H9 (cell line): ENCODE data around the gene FAT1. TPM values are rescaled to one million over a fixed set of nuclear protein-coding genes. Genes with fewer than 3 reads are reported as not detected.

Source experiments
- DNase-seq: peaks from one replicate; pipeline ENCODE4 v3.0.0-alpha.2; 2017
- H2AFZ ChIP-seq: one replicate; pipeline ENCODE4 v1.6.1; 2013; ENCODE audit warnings: mild to moderate bottlenecking, low read length, control low read depth, moderate library complexity
- H2AK5ac ChIP-seq: 2 replicates; pipeline ENCODE4 v1.6.1; 2013; ENCODE audit warnings: low read length, control low read depth, mixed read lengths; ENCODE audit not compliant: insufficient read length
- H2BK120ac ChIP-seq: one replicate; pipeline ENCODE4 v1.6.1; 2013; ENCODE audit warnings: low read depth, mild to moderate bottlenecking, low read length, control low read depth, inconsistent platforms; ENCODE audit not compliant: poor library complexity, severe bottlenecking
- H2BK12ac ChIP-seq: 2 replicates; pipeline ENCODE4 v1.6.1; 2013; ENCODE audit warnings: low read length, control low read depth, mixed read lengths, low read depth; ENCODE audit not compliant: insufficient read length
- H2BK15ac ChIP-seq: 2 replicates; pipeline ENCODE4 v1.6.1; 2013; ENCODE audit warnings: low read depth, low read length, control low read depth
- H2BK20ac ChIP-seq: one replicate; pipeline ENCODE4 v1.6.1; 2013; ENCODE audit warnings: low read depth, mild to moderate bottlenecking, low read length, control low read depth, inconsistent platforms; ENCODE audit not compliant: poor library complexity, severe bottlenecking
- H2BK5ac ChIP-seq: 2 replicates; pipeline ENCODE4 v1.6.1; 2013; ENCODE audit warnings: low read length, control low read depth, mixed read lengths; ENCODE audit not compliant: insufficient read length
- H3K14ac ChIP-seq: 2 replicates; pipeline ENCODE4 v1.6.1; 2013; ENCODE audit warnings: low read length, control low read depth; ENCODE audit not compliant: insufficient read depth
- H3K18ac ChIP-seq: 2 replicates; pipeline ENCODE4 v1.6.1; 2013; ENCODE audit warnings: low read depth, mild to moderate bottlenecking, mixed read lengths, low read length, control low read depth; ENCODE audit not compliant: insufficient read length
- H3K23ac ChIP-seq: 2 replicates; pipeline ENCODE4 v1.6.1; 2013; ENCODE audit warnings: low read length, control low read depth, mixed read lengths, low read depth; ENCODE audit not compliant: insufficient read length
- H3K23me2 ChIP-seq: 2 replicates; pipeline ENCODE4 v1.6.1; 2013; ENCODE audit warnings: low read depth, mild to moderate bottlenecking, mixed read lengths, low read length, control low read depth; ENCODE audit not compliant: insufficient read length, poor library complexity, severe bottlenecking
- H3K27ac ChIP-seq: 2 replicates; pipeline ENCODE4 v1.5.1; 2013; ENCODE audit warnings: low read length, control low read depth, mixed read lengths, low read depth; ENCODE audit not compliant: insufficient read length
- H3K27me3 ChIP-seq: 2 replicates; pipeline ENCODE4 v1.6.1; 2013; ENCODE audit warnings: low read length, control low read depth, inconsistent platforms; ENCODE audit not compliant: insufficient read depth
- H3K4ac ChIP-seq: 2 replicates; pipeline ENCODE4 v1.6.1; 2013; ENCODE audit warnings: low read depth, mild to moderate bottlenecking, control low read depth, inconsistent platforms, low read length, moderate library complexity
- H3K4me1 ChIP-seq: 2 replicates; pipeline ENCODE4 v1.6.1; 2013; ENCODE audit warnings: low read length, control low read depth, inconsistent platforms; ENCODE audit not compliant: insufficient read depth
- H3K4me2 ChIP-seq: 2 replicates; pipeline ENCODE4 v1.6.1; 2013; ENCODE audit warnings: low read length, control low read depth, mixed read lengths; ENCODE audit not compliant: insufficient read length, insufficient read depth
- H3K56ac ChIP-seq: 2 replicates; pipeline ENCODE4 v1.6.1; 2013; ENCODE audit warnings: low read depth, mild to moderate bottlenecking, mixed read lengths, low read length, control low read depth; ENCODE audit not compliant: insufficient read length
- H3K79me1 ChIP-seq: 2 replicates; pipeline ENCODE4 v1.6.1; 2013; ENCODE audit warnings: low read depth, mild to moderate bottlenecking, moderate library complexity, low read length, control low read depth, inconsistent platforms; ENCODE audit not compliant: insufficient read depth, poor library complexity, severe bottlenecking
- H3K79me2 ChIP-seq: 2 replicates; pipeline ENCODE4 v1.6.1; 2013; ENCODE audit warnings: low read length, control low read depth, inconsistent platforms; ENCODE audit not compliant: insufficient read depth
- H3K9ac ChIP-seq: 2 replicates; pipeline ENCODE4 v1.6.1; 2013; ENCODE audit warnings: low read length, control low read depth, mixed read lengths; ENCODE audit not compliant: insufficient read length; ENCODE audit errors: extremely low read depth
- H3K9me3 ChIP-seq: one replicate; pipeline ENCODE4 v1.6.1; 2013; ENCODE audit warnings: low read depth, low read length, inconsistent platforms; ENCODE audit not compliant: control insufficient read depth
- H3T11ph ChIP-seq: one replicate; pipeline ENCODE4 v1.6.1; 2013; ENCODE audit warnings: mild to moderate bottlenecking, low read length, control low read depth, inconsistent platforms
- H4K20me1 ChIP-seq: one replicate; pipeline ENCODE4 v1.6.1; 2013; ENCODE audit not compliant: control insufficient read depth, insufficient read length, insufficient read depth
- H4K5ac ChIP-seq: 2 replicates; pipeline ENCODE4 v1.6.1; 2013; ENCODE audit warnings: low read depth, mild to moderate bottlenecking, mixed read lengths, low read length, control low read depth; ENCODE audit not compliant: insufficient read length
- H4K8ac ChIP-seq: replicated peaks from 2 replicates; pipeline ENCODE4 v1.6.1; 2013; ENCODE audit warnings: low read length, control low read depth, mixed read lengths, low read depth; ENCODE audit not compliant: insufficient read length
- H4K91ac ChIP-seq: 2 replicates; pipeline ENCODE4 v1.6.1; 2013; ENCODE audit warnings: low read depth, mild to moderate bottlenecking, moderate library complexity, mixed read lengths, low read length, control low read depth; ENCODE audit not compliant: insufficient read length
- H3K27ac Mint-ChIP-seq, 3 experiments: 2 replicates in 2 of 3; 3 replicates in 1 of 3; pipeline ENCODE4 v1.8.0; 2020 to 2021; ENCODE audit warnings: mixed read lengths in 3 of 3, mild to moderate bottlenecking in 1 of 3, moderate library complexity in 1 of 3
- H3K27me3 Mint-ChIP-seq: 2 replicates; pipeline ENCODE4 v1.8.0; 2021; ENCODE audit warnings: low read depth, mild to moderate bottlenecking, moderate library complexity, mixed read lengths
- H3K36me3 Mint-ChIP-seq, 3 experiments: 2 replicates in 2 of 3; 3 replicates in 1 of 3; pipeline ENCODE4 v1.8.0; 2020 to 2021; ENCODE audit warnings: low read depth in 3 of 3, mixed read lengths in 3 of 3; ENCODE audit not compliant: insufficient read depth in 1 of 3
- H3K4me1 Mint-ChIP-seq, 2 experiments: 2 replicates each; pipeline ENCODE4 v1.8.0; 2020; ENCODE audit warnings: mixed read lengths in 2 of 2
- H3K4me3 Mint-ChIP-seq, 2 experiments: 2 replicates in 1 of 2; 3 replicates in 1 of 2; pipeline ENCODE4 v1.8.0; 2020 to 2021; ENCODE audit warnings: mild to moderate bottlenecking in 2 of 2, mixed read lengths in 2 of 2, moderate library complexity in 1 of 2
- H3K9me3 Mint-ChIP-seq, 2 experiments: 2 replicates in 1 of 2; 3 replicates in 1 of 2; pipeline ENCODE4 v1.8.0; 2020; ENCODE audit warnings: mild to moderate bottlenecking in 2 of 2, mixed read lengths in 2 of 2, moderate library complexity in 1 of 2
- CTCF ChIP-seq: fragments of 200-600 bp; sonication (generic); conservative IDR thresholded peaks from 3 replicates; pipeline ENCODE4 v1.8.0; 2021; ENCODE audit warnings: antibody characterized with exemption, mild to moderate bottlenecking
- WGBS: extraction: QIAGEN DNeasy Blood & Tissue Kit; methylation state at CpG from one replicate; pipeline ENCODE4 v1.1.7; 2013; ENCODE audit warnings: missing lambda C conversion rate, low lambda C conversion rate, mixed read lengths; ENCODE audit not compliant: insufficient read length; ENCODE audit errors: extremely low coverage; 5-methylcytosine and 5-hydroxymethylcytosine counted together
- total RNA-seq: library from RNA; stranded (reverse); gene quantifications from 2 replicates; pipeline ENCODE4 v1.2.1, GENCODE V29; 2021

The FAT1 gene
- total RNA-seq, 1 experiment from 2014 or later, result 173 TPM

- Mint-ChIP-seq H3K4me1 (peaks cover 0 to 2% of the 10 kb centered on the region in 2 experiments; a peak in 1 of 4 replicates), H3K27me3 (peaks cover 3% of the 10 kb centered on the region), H3K4me3 (no peak overlapping the region), H3K36me3 (peaks cover 0 to 21% (median 3%) of the 10 kb centered on the region in 3 experiments; a peak in 4 of 7 replicates), H3K27ac (no peak overlapping the region; a peak in 1 of 7 replicates), H3K9me3 (peaks cover 6 to 20% of the 10 kb centered on the region in 2 experiments; a peak in 4 of 5 replicates)
- Histone ChIP-seq H3K4me1 (no peaks in the 10 kb centered on the region), H4K91ac (no peak overlapping the region), H3K27me3 (no peaks in the 10 kb centered on the region), H2BK15ac (no peak overlapping the region), H3K4ac (no peak overlapping the region), H2BK5ac (no peak overlapping the region), H3K27ac (no peak overlapping the region), H2BK20ac (no peak overlapping the region), H3K23me2 (no peaks in the 10 kb centered on the region), H3K23ac (no peak overlapping the region), H4K8ac (no peak overlapping the region), H3T11ph (no peak overlapping the region), H3K9ac (no peak overlapping the region), H3K4me2 (no peak overlapping the region), H4K20me1 (no peaks in the 10 kb centered on the region), H3K79me2 (no peaks in the 10 kb centered on the region), H3K9me3 (no peaks in the 10 kb centered on the region), H3K79me1 (no peaks in the 10 kb centered on the region), H2AFZ (no peak overlapping the region), H2AK5ac (no peak overlapping the region), H3K56ac (no peak overlapping the region), H2BK12ac (no peak overlapping the region), H2BK120ac (no peak overlapping the region), H3K18ac (no peak overlapping the region), H3K14ac (no peak overlapping the region), H4K5ac (no peak overlapping the region)
- no CpG with 5 or more reads among the region's 4 CpGs for WGBS
- no peak for DNase-seq
- TF ChIP-seq CTCF, result no peak
These were observed 181.9 kb downstream of the FAT1 start for GRCh38 chr4:186541801-186542200.
